ENCODE results near the gene ZKSCAN1.

Gene ZKSCAN1

GRCh38 chr7:100074841-100075240 lies 59.4 kb downstream of the ZKSCAN1 start:
- TF ChIP-seq TARDBP (IDR thresholded peaks at IDR 0.05) (no peak), CTBP1 (IDR thresholded peaks at IDR 0.05; ENCODE audit: borderline replicate concordance) (no peak), LEF1 (IDR thresholded peaks at IDR 0.05; ENCODE audit: borderline replicate concordance) (no peak), ZNF384 (IDR thresholded peaks at IDR 0.05) (no peak), FOXK2 (IDR thresholded peaks at IDR 0.05) (no peak), PKNOX1 (IDR thresholded peaks at IDR 0.05) (no peak), SP1 (IDR thresholded peaks at IDR 0.05) (no peak), L3MBTL2 (conservative IDR thresholded peaks at IDR 0.05) (no peak), ELF4 (IDR thresholded peaks at IDR 0.05) (no peak), NFRKB (IDR thresholded peaks at IDR 0.05) (no peak), SUZ12 (IDR thresholded peaks at IDR 0.05) (no peak), FOXM1 (IDR thresholded peaks at IDR 0.05; ENCODE audit: borderline replicate concordance) (no peak)
- CTCF ChIA-PET: no interaction called here
- no peak for DNase-seq (ENCODE audit: extremely low spot score)
- POLR2A ChIA-PET: no interaction called here

- no peak for DNase-seq (ENCODE audit: extremely low spot score)
- CTCF ChIA-PET: no interaction called here
- no peak for TF ChIP-seq FOXM1 (IDR thresholded peaks at IDR 0.05; ENCODE audit: borderline replicate concordance)
- no peak for TF ChIP-seq LEF1 (IDR thresholded peaks at IDR 0.05; ENCODE audit: borderline replicate concordance)
- no peak for TF ChIP-seq ELF4 (IDR thresholded peaks at IDR 0.05)
- no peak for TF ChIP-seq ARNT (IDR thresholded peaks at IDR 0.05)
- no peak for TF ChIP-seq L3MBTL2 (conservative IDR thresholded peaks at IDR 0.05)
- TF ChIP-seq ZNF384 (IDR thresholded peaks at IDR 0.05): no peak
- POLR2A ChIA-PET: no interaction called here
Measured at GRCh38 chr7:100075418-100075817, 60.0 kb downstream of the ZKSCAN1 start.

DNA sequence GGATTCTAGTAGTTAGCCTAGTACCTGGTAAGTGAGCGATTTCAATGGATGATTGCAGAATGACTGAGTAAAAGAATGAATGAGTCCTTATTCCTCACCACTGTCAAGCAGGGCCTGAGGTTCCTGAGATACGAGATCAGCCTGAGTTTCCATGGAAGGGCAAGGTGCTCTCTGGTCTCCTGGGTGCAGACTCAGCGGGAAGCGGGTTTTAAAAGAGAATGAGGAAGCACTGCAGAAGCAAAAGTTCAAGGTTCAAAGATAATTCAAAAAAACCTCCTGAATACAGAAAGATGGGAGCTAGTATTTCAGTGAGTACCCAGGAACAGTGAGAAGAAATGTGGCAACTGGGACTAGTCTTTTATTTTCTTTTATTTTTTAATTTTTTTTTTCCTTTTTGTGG lies 61.8 kb downstream of the ZKSCAN1 start:
- TF ChIP-seq ZNF384 (IDR thresholded peaks at IDR 0.05): no peak
- TF ChIP-seq TARDBP (IDR thresholded peaks at IDR 0.05): no peak
- no peak for TF ChIP-seq L3MBTL2 (conservative IDR thresholded peaks at IDR 0.05)
- no peak for TF ChIP-seq LEF1 (IDR thresholded peaks at IDR 0.05; ENCODE audit: borderline replicate concordance)
- no peak for TF ChIP-seq ELF4 (IDR thresholded peaks at IDR 0.05)
- TF ChIP-seq SUZ12 (IDR thresholded peaks at IDR 0.05): no peak
- TF ChIP-seq CTBP1 (IDR thresholded peaks at IDR 0.05; ENCODE audit: borderline replicate concordance): no peak
- no peak for TF ChIP-seq ARNT (IDR thresholded peaks at IDR 0.05)
- no peak for TF ChIP-seq FOXA1 (IDR thresholded peaks at IDR 0.05)
- no peak for TF ChIP-seq BHLHE40 (IDR thresholded peaks at IDR 0.05; ENCODE audit: borderline replicate concordance)
- no peak for DNase-seq (ENCODE audit: extremely low spot score)
- ChIA-PET POLR2A (interaction anchor here (1.2 kb wide), 1 partner anchor 25 kb away, joined by 3 read pairs; the partner anchor contains the start of gene AP4M1), CTCF (no interaction called here)

GRCh38 chr7:100079024-100079560 lies 63.7 kb downstream of the ZKSCAN1 start:
- TF ChIP-seq L3MBTL2 (conservative IDR thresholded peaks at IDR 0.05): no peak
- TF ChIP-seq FOXK2 (IDR thresholded peaks at IDR 0.05): no peak
- ChIA-PET CTCF (interaction anchor here (0.8 kb wide), 1 partner anchor 166 kb away, joined by 3 read pairs; no protein-coding TSS in a partner anchor), POLR2A (interaction anchor here (0.6 to 1.5 kb wide), 2 partner anchors 14 to 22 kb away, joined by 3 to 5 read pairs; partner anchors contain the start of genes AP4M1 and MCM7)
- DNase-seq (ENCODE audit: extremely low spot score): no peak

GRCh38 chr7:100080907-100081534 lies 65.6 kb downstream of the ZKSCAN1 start:
- POLR2A ChIA-PET: interaction anchor here (0.8 to 2.5 kb wide), 2 partner anchors 20 to 87 kb away, joined by 3 to 26 read pairs; partner anchors contain the start of genes AP4M1 and MCM7
- no peak for TF ChIP-seq FOXK2 (IDR thresholded peaks at IDR 0.05)
- TF ChIP-seq TARDBP (IDR thresholded peaks at IDR 0.05): no peak
- CTCF ChIA-PET: interaction anchor here (0.5 kb wide), 1 partner anchor 76 kb away, joined by 6 read pairs; no protein-coding TSS in a partner anchor
- DNase-seq (ENCODE audit: extremely low spot score): no peak

DNA sequence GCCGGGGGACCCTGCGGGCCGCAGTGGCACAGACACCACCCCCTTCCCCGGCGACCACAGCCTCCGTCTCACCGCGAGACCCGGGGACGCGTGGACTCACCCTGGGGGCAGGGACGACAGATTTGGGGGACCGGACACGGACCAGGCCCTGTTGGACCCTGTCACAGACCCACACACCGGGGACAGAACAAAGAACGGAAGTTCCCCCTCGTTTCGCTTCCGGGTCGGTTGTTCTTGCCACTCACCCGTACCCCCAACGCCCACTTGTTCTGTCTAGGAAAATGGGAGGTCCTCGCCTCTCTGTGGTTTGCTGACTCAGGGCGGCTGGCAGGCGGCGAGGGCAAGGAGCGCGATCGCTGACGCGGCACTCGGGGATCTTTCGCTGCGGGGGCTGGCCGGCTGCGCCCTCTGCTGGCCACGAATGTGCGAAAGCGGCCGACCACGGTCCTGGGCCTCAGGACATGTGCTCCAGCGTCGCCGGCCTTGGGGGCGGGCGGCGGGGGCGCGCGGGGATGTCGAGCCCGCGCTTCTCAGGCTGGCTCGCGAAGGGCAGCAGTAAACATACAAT lies 66.2 kb downstream of the ZKSCAN1 start, which contains the start of gene ZNF3:
Gene ZNF3, minus strand, starts transcription at position 189 of the 568 bp plus-strand sequence. CDS start 4,366 bp downstream, outside the sequence.
- peak; percentile 94 for TF ChIP-seq L3MBTL2 (conservative IDR thresholded peaks at IDR 0.05)
- no peak for TF ChIP-seq ELF4 (IDR thresholded peaks at IDR 0.05)
- peak; percentile 95 for TF ChIP-seq PKNOX1 (IDR thresholded peaks at IDR 0.05)
- TF ChIP-seq FOXK2 (IDR thresholded peaks at IDR 0.05): no peak
- CTCF ChIA-PET: interaction anchor here (0.5 to 1.1 kb wide), 2 partner anchors 77 to 165 kb away, joined by 5 to 6 read pairs; no protein-coding TSS in a partner anchor
- POLR2A ChIA-PET: interaction anchor here (0.8 to 2.5 kb wide), 6 partner anchors 20 to 88 kb away, joined by 3 to 26 read pairs (median 4); partner anchors contain the start of genes AP4M1, MCM7 and ZSCAN21
- peak; percentile 94 for DNase-seq (ENCODE audit: extremely low spot score)

DNA sequence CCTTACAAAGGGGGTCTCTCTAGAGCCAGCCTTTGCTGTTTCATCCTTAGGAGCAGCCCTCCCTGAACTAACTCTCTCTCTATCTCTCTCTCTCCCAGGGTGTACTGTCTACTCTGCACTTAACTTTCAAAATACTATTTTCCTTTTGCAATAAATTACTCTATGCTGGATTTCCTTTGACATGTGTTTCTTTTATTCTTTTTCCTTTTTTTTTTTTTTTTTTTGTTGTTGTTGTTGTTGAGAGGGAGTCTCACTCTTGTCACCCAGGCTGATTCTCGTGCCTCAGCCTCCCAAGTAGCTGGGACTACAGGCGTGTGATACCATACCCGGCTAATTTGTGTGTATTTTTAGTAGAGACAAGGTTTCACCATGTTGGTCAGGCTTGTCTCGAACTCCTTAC lies 67.6 kb downstream of the ZKSCAN1 start:
- TF ChIP-seq ZNF384 (IDR thresholded peaks at IDR 0.05) (0 out of 2 replicates have a peak, but pooled peaks have one; percentile 17), SP1 (IDR thresholded peaks at IDR 0.05) (no peak), NFRKB (IDR thresholded peaks at IDR 0.05) (no peak), FOXA1 (IDR thresholded peaks at IDR 0.05) (no peak), SUZ12 (IDR thresholded peaks at IDR 0.05) (no peak), BHLHE40 (IDR thresholded peaks at IDR 0.05; ENCODE audit: borderline replicate concordance) (no peak), FOXM1 (IDR thresholded peaks at IDR 0.05; ENCODE audit: borderline replicate concordance) (no peak), FOXK2 (IDR thresholded peaks at IDR 0.05) (no peak), LEF1 (IDR thresholded peaks at IDR 0.05; ENCODE audit: borderline replicate concordance) (no peak), HDGF (IDR thresholded peaks at IDR 0.05; ENCODE audit: borderline replicate concordance) (no peak), ELF4 (IDR thresholded peaks at IDR 0.05) (no peak), PKNOX1 (IDR thresholded peaks at IDR 0.05) (peak; percentile 15; the same call in 1 of the 2 replicates), ARNT (IDR thresholded peaks at IDR 0.05) (no peak)
- CTCF ChIA-PET: interaction anchor here (0.6 to 1.1 kb wide), 7 partner anchors 19 to 169 kb away, joined by 3 to 5 read pairs (median 4); partner anchors contain the start of gene AP4M1
- DNase-seq (ENCODE audit: extremely low spot score): no peak
- POLR2A ChIA-PET: interaction anchor here (0.5 to 2.5 kb wide), 10 partner anchors 18 to 169 kb away, joined by 3 to 26 read pairs (median 4); partner anchors contain the start of genes AP4M1, LAMTOR4, MCM7 and ZSCAN21
